Measurements from ENCODE around the gene CCDC78.

Gene CCDC78

GRCh38 chr16:722835-723633, 3.2 kb downstream of the CCDC78 start:
- DNase-seq: no peak

- no peak for DNase-seq
These were observed 4.3 kb downstream of the CCDC78 start for GRCh38 chr16:721765-722540.

- peak; percentile 51 for DNase-seq
These were observed 5.1 kb downstream of the CCDC78 start, which contains the start of gene ANTKMT for GRCh38 chr16:720990-721764. Gene ANTKMT, plus strand, starts transcription at chr16:721146. Its CDS starts 129 bp downstream, at chr16:721275.

GRCh38 chr16:720447-720989, 5.7 kb downstream of the CCDC78 start:
- DNase-seq: no peak

- no peak for DNase-seq
These were observed 6.3 kb downstream of the CCDC78 start for GRCh38 chr16:719815-720446.

GRCh38 chr16:718922-719321, 7.3 kb downstream of the CCDC78 start:
- DNase-seq: no peak

GRCh38 chr16:718389-718788, 7.9 kb downstream of the CCDC78 start:
- DNase-seq: no peak

GRCh38 chr16:717450-718245, 8.6 kb downstream of the CCDC78 start:
- DNase-seq: no peak

GRCh38 chr16:716768-717325, 9.4 kb downstream of the CCDC78 start:
- no peak for DNase-seq

- no peak for DNase-seq
These were observed 10.1 kb downstream of the CCDC78 start for GRCh38 chr16:716200-716568.

- DNase-seq: no peak
These were observed 10.6 kb downstream of the CCDC78 start for GRCh38 chr16:715477-716199.

- peak; percentile 85 for DNase-seq
These were observed 11.4 kb downstream of the CCDC78 start, which contains the start of gene METRN for GRCh38 chr16:714558-715476. Gene METRN, plus strand, starts transcription at chr16:715118. Its CDS starts 172 bp downstream, at chr16:715290.

- DNase-seq: no peak
These were observed 12.2 kb downstream of the CCDC78 start for GRCh38 chr16:714079-714478.

- peak; percentile 21 for DNase-seq
These were observed 13.4 kb downstream of the CCDC78 start for GRCh38 chr16:712740-713250.

GRCh38 chr16:711548-712320, 14.5 kb downstream of the CCDC78 start:
- DNase-seq: peak; percentile 63

- DNase-seq: no peak
These were observed 15.2 kb downstream of the CCDC78 start for GRCh38 chr16:711084-711483.

GRCh38 chr16:710500-711075, 15.7 kb downstream of the CCDC78 start:
- no peak for DNase-seq
